HCT116 (cell line): ENCODE measurements around the gene ADIPOR2. TPM values are rescaled to one million over a fixed set of nuclear protein-coding genes. Genes with fewer than 3 reads are reported as not detected.

Source experiments
- ATAC-seq: fragments of 200-7000 bp; cut with Tn5 transposase; 2 replicates; pipeline ENCODE4 v1.9.1; 2020; ENCODE audit warnings: mild to moderate bottlenecking, moderate library complexity
- BruUV-seq: library from RNA; stranded (reverse); fragments of 400-500 nt; replicated peaks from 2 replicates; lab custom pipeline; 2021; lab: Mats Ljungman, UMichigan
- CTCF ChIA-PET: fragments of 300-600 bp; sonication (Branson Sonifier 250); formaldehyde crosslinking; loops from one replicate; lab custom pipeline; 2021; ENCODE audit warnings: antibody characterized with exemption; lab: Charles Lee
- POLR2A ChIA-PET: fragments of 300-600, 350-600 bp; sonication (Branson Sonifier 250); formaldehyde crosslinking; loops from one replicate; lab custom pipeline; 2021; ENCODE audit warnings: antibody characterized with exemption; lab: Charles Lee
- RAD21 ChIA-PET, 2 experiments: fragments of 300-600 bp; sonication (Branson Sonifier 250); formaldehyde crosslinking; loops; one replicate each; lab custom pipeline; 2023; ENCODE audit warnings: low total read pairs in 2 of 2; ENCODE audit not compliant: uncharacterized antibody in 2 of 2, unreplicated experiment in 2 of 2, low non-redundant PET in 1 of 2; lab: Charles Lee
- DNase-seq: peaks from one replicate; pipeline ENCODE4 v3.0.0-alpha.2; 2010; ENCODE audit warnings: low read depth, low spot score
- H2AFZ ChIP-seq: fragments of 200-600 bp; shearing (Covaris generic), sonication (generic); 2 replicates; pipeline ENCODE4 v1.6.1; 2017; ENCODE audit warnings: low read depth, mixed run types, mixed read lengths, antibody characterized with exemption, low read length; ENCODE audit not compliant: poor library complexity, severe bottlenecking
- H3K27ac ChIP-seq: 2 replicates; pipeline ENCODE4 v1.5.1; 2012; ENCODE audit warnings: low read depth, low read length
- H3K27me3 ChIP-seq: fragments of 200-600 bp; sonication (generic); 2 replicates; pipeline ENCODE4 v1.6.1; 2016; ENCODE audit warnings: mixed run types, low read length, mixed read lengths; ENCODE audit not compliant: insufficient read depth
- H3K36me3 ChIP-seq, 2 experiments: fragments of 200-500 bp in 1 of 2; fragments of 200-600 bp in 1 of 2; sonication (Bioruptor generic) in 1 of 2; sonication (generic) in 1 of 2; 2 replicates each; pipeline versions ENCODE4 v1.5.1 to v1.6.1; 2014 to 2016; ENCODE audit warnings: low read length in 2 of 2, inconsistent platforms in 1 of 2, mixed read lengths in 1 of 2, mixed run types in 1 of 2; ENCODE audit not compliant: insufficient read depth in 2 of 2, control insufficient read depth in 1 of 2
- H3K4me1 ChIP-seq, 2 experiments: fragments of 200-600 bp in 1 of 2; sonication (generic) in 1 of 2; 2 replicates each; pipeline versions ENCODE4 v1.5.1 to v1.6.1; 2012 to 2017; ENCODE audit warnings: low read length in 2 of 2, inconsistent platforms in 1 of 2, mild to moderate bottlenecking in 1 of 2, mixed read lengths in 1 of 2, mixed run types in 1 of 2, moderate library complexity in 1 of 2; ENCODE audit not compliant: insufficient read depth in 2 of 2, control insufficient read depth in 1 of 2
- H3K4me2 ChIP-seq: fragments of 200-600 bp; sonication (generic); 2 replicates; pipeline ENCODE4 v1.6.1; 2017; ENCODE audit warnings: mixed run types, low read length, mixed read lengths
- H3K4me3 ChIP-seq, 2 experiments: fragments of 200-600 bp in 1 of 2; sonication (generic) in 1 of 2; replicated peaks in 1 of 2; 2 replicates each; pipeline ENCODE4 v1.5.1; 2011 to 2016; ENCODE audit warnings: low read length in 2 of 2, control low read depth in 1 of 2, low read depth in 1 of 2, mild to moderate bottlenecking in 1 of 2, mixed read lengths in 1 of 2, mixed run types in 1 of 2
- H3K79me2 ChIP-seq: fragments of 200-600 bp; sonication (generic); 2 replicates; pipeline ENCODE4 v1.6.1; 2017; ENCODE audit warnings: mild to moderate bottlenecking, mixed run types, low read length, moderate library complexity, mixed read lengths; ENCODE audit not compliant: insufficient read depth
- H3K9ac ChIP-seq: fragments of 200-600 bp; sonication (generic); 2 replicates; pipeline ENCODE4 v1.6.1; 2016; ENCODE audit warnings: low read length, mixed read lengths
- H3K9me2 ChIP-seq: fragments of 200-600 bp; sonication (generic), shearing (Covaris generic); 2 replicates; pipeline ENCODE4 v1.6.1; 2017; ENCODE audit warnings: mixed run types, mild to moderate bottlenecking, moderate library complexity; ENCODE audit not compliant: insufficient read depth
- H3K9me3 ChIP-seq, 2 experiments: fragments of 200-500 bp in 1 of 2; fragments of 200-600 bp in 1 of 2; sonication (Bioruptor generic) in 1 of 2; sonication (generic) in 1 of 2; 2 replicates each; pipeline ENCODE4 v1.6.1; 2014 to 2017; ENCODE audit warnings: low read length in 2 of 2, mixed read lengths in 2 of 2, inconsistent platforms in 1 of 2, low read depth in 1 of 2, mild to moderate bottlenecking in 1 of 2, mixed run types in 1 of 2, moderate library complexity in 1 of 2; ENCODE audit not compliant: control insufficient read depth in 1 of 2, insufficient read depth in 1 of 2
- H4K20me1 ChIP-seq: fragments of 200-600 bp; sonication (generic), shearing (Covaris generic); 2 replicates; pipeline ENCODE4 v1.6.1; 2017; ENCODE audit warnings: mixed run types, mild to moderate bottlenecking, moderate library complexity; ENCODE audit not compliant: insufficient read depth
- CBX3 ChIP-seq: IDR thresholded peaks from 2 replicates; pipeline ENCODE4 v1.6.1; 2012; ENCODE audit warnings: low read depth
- CEBPB ChIP-seq: IDR thresholded peaks from 2 replicates; pipeline ENCODE4 v1.6.1; 2012; ENCODE audit warnings: low read depth
- EGR1 ChIP-seq: IDR thresholded peaks from 2 replicates; pipeline ENCODE4 v1.6.1; 2012; ENCODE audit warnings: low read depth
- ELF1 ChIP-seq: IDR thresholded peaks from 2 replicates; pipeline ENCODE4 v1.6.1; 2012; ENCODE audit warnings: low read depth, borderline replicate concordance
- EZH2 ChIP-seq: fragments of 200-600 bp; sonication (generic); IDR thresholded peaks from 2 replicates; pipeline ENCODE4 v1.6.1; 2017; ENCODE audit warnings: antibody characterized with exemption, mixed run types
- EZH2phosphoT487 ChIP-seq: fragments of 200-600 bp; IDR thresholded peaks from 2 replicates; pipeline ENCODE4 v1.6.1; 2018; ENCODE audit warnings: antibody characterized with exemption, borderline replicate concordance
- FOSL1 ChIP-seq: IDR thresholded peaks from 2 replicates; pipeline ENCODE4 v1.6.1; 2012; ENCODE audit warnings: low read depth
- JUND ChIP-seq: IDR thresholded peaks from 2 replicates; pipeline ENCODE4 v1.6.1; 2012
- POLR2A ChIP-seq: IDR thresholded peaks from 2 replicates; pipeline ENCODE4 v1.7.0; 2011; ENCODE audit warnings: borderline replicate concordance; ENCODE audit not compliant: insufficient read depth, insufficient read length; ENCODE audit errors: extremely low read depth
- POLR2AphosphoS5 ChIP-seq: IDR thresholded peaks from 2 replicates; pipeline ENCODE4 v1.6.1; 2011; ENCODE audit warnings: mild to moderate bottlenecking, low read depth, low read length, moderate library complexity
- SIN3A ChIP-seq: IDR thresholded peaks from 2 replicates; pipeline ENCODE4 v1.6.1; 2012; ENCODE audit warnings: low read depth
- TCF7L2 ChIP-seq: IDR thresholded peaks from 2 replicates; pipeline ENCODE4 v1.7.0; 2011; ENCODE audit warnings: borderline replicate concordance, inconsistent platforms; ENCODE audit not compliant: insufficient read depth, insufficient read length; ENCODE audit errors: extremely low read depth
- ZNF274 ChIP-seq: fragments of 200-500 bp; sonication (Bioruptor generic); IDR thresholded peaks from 2 replicates; pipeline ENCODE4 v1.6.1; 2014; ENCODE audit warnings: mild to moderate bottlenecking, low read depth, low read length, inconsistent platforms
- intact Hi-C: fragments of 100-400 bp; cut with micrococcal nuclease; formaldehyde crosslinking; loops from 2 replicates; pipeline ENCODE4 v1.10.0; 2022
- total RNA-seq: library from RNA; stranded (reverse); gene quantifications from one replicate; pipeline ENCODE4 v1.2.1, GENCODE V29; 2021; ENCODE audit not compliant: unreplicated experiment
- TF ChIP-seq, protein P1 (sequence below): IDR thresholded peaks from 2 replicates; pipeline ENCODE4 v1.6.1; 2012
- TF ChIP-seq, protein P2 (sequence below): IDR thresholded peaks from 2 replicates; pipeline ENCODE4 v1.6.1; 2011; ENCODE audit warnings: mild to moderate bottlenecking, low read length, moderate library complexity; ENCODE audit not compliant: insufficient replicate concordance; ENCODE audit errors: extremely low read depth
- TF ChIP-seq, protein P3 (sequence below): IDR thresholded peaks from 2 replicates; pipeline ENCODE4 v1.6.1; 2012; ENCODE audit warnings: low read depth

ADIPOR2 gene
- total RNA-seq, 1 experiment from 2014 or later, result 69.9 TPM

DNA sequence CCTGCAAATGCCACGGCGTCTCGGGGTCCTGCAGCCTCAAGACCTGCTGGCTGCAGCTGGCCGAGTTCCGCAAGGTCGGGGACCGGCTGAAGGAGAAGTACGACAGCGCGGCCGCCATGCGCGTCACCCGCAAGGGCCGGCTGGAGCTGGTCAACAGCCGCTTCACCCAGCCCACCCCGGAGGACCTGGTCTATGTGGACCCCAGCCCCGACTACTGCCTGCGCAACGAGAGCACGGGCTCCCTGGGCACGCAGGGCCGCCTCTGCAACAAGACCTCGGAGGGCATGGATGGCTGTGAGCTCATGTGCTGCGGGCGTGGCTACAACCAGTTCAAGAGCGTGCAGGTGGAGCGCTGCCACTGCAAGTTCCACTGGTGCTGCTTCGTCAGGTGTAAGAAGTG is 45.1 kb upstream of the ADIPOR2 start:
- TF ChIP-seq CEBPB (no peak), EZH2 (no peak), POLR2A (no peak), JUND (no peak), FOSL1 (no peak), TCF7L2 (no peak), EZH2phosphoT487 (no peak), POLR2AphosphoS5 (no peak), ZNF274 (no peak), SIN3A (no peak), EGR1 (no peak), CBX3 (no peak), ELF1 (no peak)
- TF ChIP-seq, protein P1, sequence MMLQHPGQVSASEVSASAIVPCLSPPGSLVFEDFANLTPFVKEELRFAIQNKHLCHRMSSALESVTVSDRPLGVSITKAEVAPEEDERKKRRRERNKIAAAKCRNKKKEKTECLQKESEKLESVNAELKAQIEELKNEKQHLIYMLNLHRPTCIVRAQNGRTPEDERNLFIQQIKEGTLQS, result no peak
- TF ChIP-seq, protein P2, sequence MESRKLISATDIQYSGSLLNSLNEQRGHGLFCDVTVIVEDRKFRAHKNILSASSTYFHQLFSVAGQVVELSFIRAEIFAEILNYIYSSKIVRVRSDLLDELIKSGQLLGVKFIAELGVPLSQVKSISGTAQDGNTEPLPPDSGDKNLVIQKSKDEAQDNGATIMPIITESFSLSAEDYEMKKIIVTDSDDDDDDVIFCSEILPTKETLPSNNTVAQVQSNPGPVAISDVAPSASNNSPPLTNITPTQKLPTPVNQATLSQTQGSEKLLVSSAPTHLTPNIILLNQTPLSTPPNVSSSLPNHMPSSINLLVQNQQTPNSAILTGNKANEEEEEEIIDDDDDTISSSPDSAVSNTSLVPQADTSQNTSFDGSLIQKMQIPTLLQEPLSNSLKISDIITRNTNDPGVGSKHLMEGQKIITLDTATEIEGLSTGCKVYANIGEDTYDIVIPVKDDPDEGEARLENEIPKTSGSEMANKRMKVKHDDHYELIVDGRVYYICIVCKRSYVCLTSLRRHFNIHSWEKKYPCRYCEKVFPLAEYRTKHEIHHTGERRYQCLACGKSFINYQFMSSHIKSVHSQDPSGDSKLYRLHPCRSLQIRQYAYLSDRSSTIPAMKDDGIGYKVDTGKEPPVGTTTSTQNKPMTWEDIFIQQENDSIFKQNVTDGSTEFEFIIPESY, result no peak
- TF ChIP-seq, protein P3, sequence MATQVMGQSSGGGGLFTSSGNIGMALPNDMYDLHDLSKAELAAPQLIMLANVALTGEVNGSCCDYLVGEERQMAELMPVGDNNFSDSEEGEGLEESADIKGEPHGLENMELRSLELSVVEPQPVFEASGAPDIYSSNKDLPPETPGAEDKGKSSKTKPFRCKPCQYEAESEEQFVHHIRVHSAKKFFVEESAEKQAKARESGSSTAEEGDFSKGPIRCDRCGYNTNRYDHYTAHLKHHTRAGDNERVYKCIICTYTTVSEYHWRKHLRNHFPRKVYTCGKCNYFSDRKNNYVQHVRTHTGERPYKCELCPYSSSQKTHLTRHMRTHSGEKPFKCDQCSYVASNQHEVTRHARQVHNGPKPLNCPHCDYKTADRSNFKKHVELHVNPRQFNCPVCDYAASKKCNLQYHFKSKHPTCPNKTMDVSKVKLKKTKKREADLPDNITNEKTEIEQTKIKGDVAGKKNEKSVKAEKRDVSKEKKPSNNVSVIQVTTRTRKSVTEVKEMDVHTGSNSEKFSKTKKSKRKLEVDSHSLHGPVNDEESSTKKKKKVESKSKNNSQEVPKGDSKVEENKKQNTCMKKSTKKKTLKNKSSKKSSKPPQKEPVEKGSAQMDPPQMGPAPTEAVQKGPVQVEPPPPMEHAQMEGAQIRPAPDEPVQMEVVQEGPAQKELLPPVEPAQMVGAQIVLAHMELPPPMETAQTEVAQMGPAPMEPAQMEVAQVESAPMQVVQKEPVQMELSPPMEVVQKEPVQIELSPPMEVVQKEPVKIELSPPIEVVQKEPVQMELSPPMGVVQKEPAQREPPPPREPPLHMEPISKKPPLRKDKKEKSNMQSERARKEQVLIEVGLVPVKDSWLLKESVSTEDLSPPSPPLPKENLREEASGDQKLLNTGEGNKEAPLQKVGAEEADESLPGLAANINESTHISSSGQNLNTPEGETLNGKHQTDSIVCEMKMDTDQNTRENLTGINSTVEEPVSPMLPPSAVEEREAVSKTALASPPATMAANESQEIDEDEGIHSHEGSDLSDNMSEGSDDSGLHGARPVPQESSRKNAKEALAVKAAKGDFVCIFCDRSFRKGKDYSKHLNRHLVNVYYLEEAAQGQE, result no peak
- TF ChIP-seq, all 23 proteins: peak for 0

More for the DNA sequence above, 45.1 kb upstream of the ADIPOR2 start:
- no peaks in the 10 kb centered on the region for H3K9me3 ChIP-seq
- POLR2A ChIA-PET, result no interaction called here
- H3K27me3 ChIP-seq, result peaks cover 20% of the 10 kb centered on the region; the same call in 1 of the 2 replicates
- DNase-seq (no peak), ATAC-seq (no peak)
- H3K4me1 ChIP-seq, result peaks cover 0 to 4% of the 10 kb centered on the region in 2 experiments; a peak in 1 of 4 replicates
- no peak overlapping the region for H2AFZ ChIP-seq
- no peaks in the 10 kb centered on the region for H3K36me3 ChIP-seq
- H3K9me2 ChIP-seq, result no peaks in the 10 kb centered on the region
- intact Hi-C loops, result no loop called here
- no peaks in the 10 kb centered on the region for H3K79me2 ChIP-seq
- no peaks in the 10 kb centered on the region for H4K20me1 ChIP-seq
- no TSS peak for BruUV-seq
- CTCF ChIA-PET, result no interaction called here
- H3K27ac ChIP-seq, result no peak overlapping the region
- H3K4me2 ChIP-seq, result no peak overlapping the region
- no peak overlapping the region for H3K4me3 ChIP-seq
- RAD21 ChIA-PET, result no interaction called here
- no peak overlapping the region for H3K9ac ChIP-seq
